ENCODE measurements around the gene MAP1LC3A. TPM values are rescaled to one million over a fixed set of nuclear protein-coding genes. Genes with fewer than 3 reads are reported as not detected.

The MAP1LC3A gene

GRCh38 chr20:34604980-34605788, 46.7 kb downstream of the MAP1LC3A start:
- Histone ChIP-seq H3K18ac (ENCODE audit: low read length) (no peak overlapping the region), H2AFZ (ENCODE audit: low read length) (no peak overlapping the region), H3K9me3 (replicated peaks in 1 of 2; ENCODE audit: control insufficient read depth in 2 of 2, insufficient read depth in 1 of 2, low read depth in 1 of 2, low read length in 2 of 2) (peaks cover 0 to 5% of the 10 kb centered on the region in 2 donors), H3K79me1 (ENCODE audit: low read depth, low read length) (no peaks in the 10 kb centered on the region), H2BK5ac (ENCODE audit: low read length) (no peak overlapping the region), H4K91ac (ENCODE audit: low read depth, low read length, poor library complexity) (no peak overlapping the region), H2BK12ac (ENCODE audit: low read length) (no peak overlapping the region), H3K27ac (replicated peaks; ENCODE audit: low read length) (no peak overlapping the region), H3K4ac (ENCODE audit: low read length) (no peak overlapping the region), H2BK120ac (ENCODE audit: low read depth, low read length) (no peak overlapping the region), H3K14ac (ENCODE audit: low read length) (no peak overlapping the region), H3K27me3 (ENCODE audit: control insufficient read depth in 3 of 3, insufficient read depth in 3 of 3, low read depth in 1 of 3, low read length in 3 of 3) (no peaks in the 10 kb centered on the region), H3K4me2 (ENCODE audit: insufficient read depth, low read length, poor library complexity, severe bottlenecking) (no peak overlapping the region), H3K9ac (ENCODE audit: low read depth, low read length, poor library complexity) (no peak overlapping the region), H4K8ac (ENCODE audit: low read depth, low read length) (no peak overlapping the region), H2BK15ac (ENCODE audit: low read length) (no peak overlapping the region), H3K36me3 (replicated peaks in 1 of 2; ENCODE audit: control insufficient read depth in 2 of 2, insufficient read depth in 2 of 2, low read length in 2 of 2) (peaks cover 0 to 4% of the 10 kb centered on the region in 2 donors), H3K23ac (ENCODE audit: low read depth, low read length, poor library complexity) (no peak overlapping the region), H3K4me1 (ENCODE audit: control insufficient read depth in 2 of 2, insufficient read depth in 1 of 2, low read depth in 1 of 2, low read length in 2 of 2) (no peaks in the 10 kb centered on the region), H2AK5ac (ENCODE audit: low read depth, low read length) (no peak overlapping the region), H3K4me3 (ENCODE audit: low read length in 2 of 2) (no peak overlapping the region)
- no CpG with 5 or more reads among the region's 8 CpGs for WGBS, 2 donors (ENCODE audit: extremely low coverage in 2 of 2, insufficient read length in 2 of 2, insufficient replicate concordance in 1 of 2)
- DNase-seq (ENCODE audit: low spot score) = no peak

DNA sequence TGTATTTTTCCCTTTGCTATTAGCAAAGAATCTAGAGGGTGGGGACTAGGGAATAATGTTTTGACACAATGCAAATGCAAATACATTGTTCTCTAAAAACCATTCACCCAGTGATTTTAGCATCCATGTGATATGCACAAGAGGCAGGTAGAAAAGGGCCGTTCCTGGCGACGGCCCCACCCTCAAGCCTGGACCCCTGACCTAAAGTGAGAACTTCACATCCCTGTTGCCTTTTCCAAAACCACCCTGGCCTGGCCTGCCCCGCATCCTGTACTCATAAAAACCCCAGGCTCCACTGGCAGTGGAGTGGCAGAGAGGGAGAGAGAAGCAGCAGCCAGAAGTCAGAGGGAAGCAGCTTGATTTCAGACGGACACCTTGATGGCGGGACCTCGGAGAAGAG, 48.5 kb downstream of the MAP1LC3A start:
- H4K8ac ChIP-seq (ENCODE audit: low read depth, low read length) = no peak overlapping the region
- H3K4me1 ChIP-seq (ENCODE audit: control insufficient read depth in 2 of 2, insufficient read depth in 1 of 2, low read depth in 1 of 2, low read length in 2 of 2) = no peaks in the 10 kb centered on the region
- no peak overlapping the region for H2BK5ac ChIP-seq (ENCODE audit: low read length)

More for the DNA sequence above, 48.5 kb downstream of the MAP1LC3A start:
- Histone ChIP-seq H3K18ac (ENCODE audit: low read length) (no peak overlapping the region), H2BK12ac (ENCODE audit: low read length) (no peak overlapping the region), H2BK120ac (ENCODE audit: low read depth, low read length) (no peak overlapping the region), H4K91ac (ENCODE audit: low read depth, low read length, poor library complexity) (no peak overlapping the region), H3K9me3 (replicated peaks in 1 of 2; ENCODE audit: control insufficient read depth in 2 of 2, insufficient read depth in 1 of 2, low read depth in 1 of 2, low read length in 2 of 2) (peaks cover 0 to 9% of the 10 kb centered on the region in 2 donors), H3K4ac (ENCODE audit: low read length) (no peak overlapping the region), H3K36me3 (replicated peaks in 1 of 2; ENCODE audit: control insufficient read depth in 2 of 2, insufficient read depth in 2 of 2, low read length in 2 of 2) (peaks cover 0 to 5% of the 10 kb centered on the region in 2 donors), H3K79me1 (ENCODE audit: low read depth, low read length) (no peaks in the 10 kb centered on the region), H2AK5ac (ENCODE audit: low read depth, low read length) (no peak overlapping the region), H3K27ac (replicated peaks; ENCODE audit: low read length) (no peak overlapping the region), H3K14ac (ENCODE audit: low read length) (no peak overlapping the region), H3K23ac (ENCODE audit: low read depth, low read length, poor library complexity) (no peak overlapping the region), H2BK15ac (ENCODE audit: low read length) (no peak overlapping the region), H2AFZ (ENCODE audit: low read length) (no peak overlapping the region), H3K27me3 (ENCODE audit: control insufficient read depth in 3 of 3, insufficient read depth in 3 of 3, low read depth in 1 of 3, low read length in 3 of 3) (no peaks in the 10 kb centered on the region), H3K4me2 (ENCODE audit: insufficient read depth, low read length, poor library complexity, severe bottlenecking) (no peak overlapping the region), H3K9ac (ENCODE audit: low read depth, low read length, poor library complexity) (no peak overlapping the region), H3K4me3 (ENCODE audit: low read length in 2 of 2) (no peak overlapping the region)
- no peak for DNase-seq (ENCODE audit: low spot score)
- WGBS, 2 donors (ENCODE audit: extremely low coverage in 2 of 2, insufficient read length in 2 of 2, insufficient replicate concordance in 1 of 2) = no CpG with 5 or more reads among the region's 7 CpGs

Small RNA genes lying within 50 kb of the gene (small RNA-seq; reads per million reads assigned to genes)
- not detected for gene RF00019 (ENCODE audit: insufficient read depth)

Measured in neuronal stem cell (in vitro differentiated cells).